GM18907 (cell line): Measurements from ENCODE around the gene SPEF1.
"Not testable (repeated sequence)": the region's sequence is repeated elsewhere in the genome, so short reads cannot be mapped to it uniquely, and the experiment has no call there.

Experiments
- ATAC-seq: cut with Tn5 transposase; IDR thresholded peaks from one replicate; pipeline ENCODE4 v1.9.1; 2021; ENCODE audit warnings: mild to moderate bottlenecking, moderate library complexity; ENCODE audit not compliant: unreplicated experiment

Gene SPEF1

DNA sequence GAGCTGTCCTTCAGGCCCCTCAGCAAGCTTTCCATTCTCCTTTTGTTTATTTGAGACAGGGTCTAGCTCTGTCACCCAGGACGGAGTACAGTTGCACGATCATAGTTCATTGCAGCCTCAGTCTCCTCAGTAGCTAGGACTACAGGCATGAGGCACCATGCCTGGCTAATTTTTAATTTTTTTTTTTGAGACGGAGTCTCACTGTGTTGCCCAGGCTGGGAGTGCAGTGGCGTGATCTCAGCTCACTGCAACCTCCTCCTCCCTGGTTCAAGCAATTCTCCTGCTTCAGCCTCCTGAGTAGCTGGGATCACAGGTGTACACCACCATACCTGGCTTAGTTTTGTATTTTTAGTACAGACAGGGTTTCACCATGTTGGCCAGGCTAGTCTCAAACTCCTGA lies 8.0 kb upstream of the SPEF1 start:
- not testable (repeated sequence) for ATAC-seq

DNA sequence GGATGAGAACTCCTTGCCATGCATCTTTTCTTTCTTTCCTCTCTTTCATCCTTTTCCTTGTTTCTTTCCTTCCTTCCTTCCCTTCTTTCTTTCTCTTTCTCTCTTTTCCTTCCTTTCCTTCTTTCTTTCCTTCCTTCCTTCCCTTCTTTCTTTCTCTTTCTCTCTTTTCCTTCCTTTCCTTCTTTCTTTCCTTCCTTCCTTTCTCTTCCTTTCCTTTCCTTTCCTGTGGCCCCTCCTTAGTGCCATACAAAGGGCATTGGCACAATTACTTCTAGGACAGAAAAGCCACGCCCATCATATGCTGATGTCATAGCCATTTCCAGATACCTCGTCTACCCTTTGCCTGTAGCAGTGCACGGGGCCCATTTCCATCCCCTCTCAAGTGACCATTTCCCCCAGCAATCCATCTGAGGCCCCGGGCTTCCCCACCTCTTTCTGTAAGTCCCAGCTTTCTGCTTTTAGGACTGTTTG lies 7.5 kb upstream of the SPEF1 start:
- ATAC-seq: no peak

DNA sequence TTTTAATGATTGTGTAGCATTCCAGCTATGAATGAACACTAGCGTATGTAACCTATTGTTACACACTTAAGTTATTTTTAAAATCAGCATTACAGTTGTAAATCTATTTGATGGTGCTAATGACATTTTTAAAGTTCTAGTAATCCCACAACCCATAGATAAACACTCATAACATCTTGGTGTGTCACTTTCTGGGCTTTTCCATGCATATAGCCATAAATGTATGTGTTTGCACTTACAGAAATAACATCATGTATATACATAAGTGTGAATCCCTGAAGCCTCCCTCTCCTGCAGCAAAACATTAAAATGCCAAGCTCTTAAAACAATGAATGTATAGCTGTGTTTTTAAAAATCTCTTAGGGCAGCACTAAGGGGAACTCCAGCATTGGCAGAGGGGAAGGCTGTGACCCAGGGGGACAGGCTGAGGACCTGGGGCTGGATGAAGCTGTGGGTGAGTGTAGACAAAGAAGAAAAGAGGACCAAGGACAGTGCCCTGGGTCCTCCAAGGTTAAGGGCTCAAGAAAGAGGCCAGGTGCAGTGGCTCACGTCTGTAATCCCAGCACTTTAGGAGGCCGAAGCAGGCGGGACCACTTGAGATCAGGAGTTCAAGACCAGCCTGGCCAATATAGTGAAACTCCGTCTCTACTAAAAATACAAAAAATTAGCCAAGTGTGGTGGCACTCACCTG lies 6.2 kb upstream of the SPEF1 start:
- ATAC-seq: no peak

DNA sequence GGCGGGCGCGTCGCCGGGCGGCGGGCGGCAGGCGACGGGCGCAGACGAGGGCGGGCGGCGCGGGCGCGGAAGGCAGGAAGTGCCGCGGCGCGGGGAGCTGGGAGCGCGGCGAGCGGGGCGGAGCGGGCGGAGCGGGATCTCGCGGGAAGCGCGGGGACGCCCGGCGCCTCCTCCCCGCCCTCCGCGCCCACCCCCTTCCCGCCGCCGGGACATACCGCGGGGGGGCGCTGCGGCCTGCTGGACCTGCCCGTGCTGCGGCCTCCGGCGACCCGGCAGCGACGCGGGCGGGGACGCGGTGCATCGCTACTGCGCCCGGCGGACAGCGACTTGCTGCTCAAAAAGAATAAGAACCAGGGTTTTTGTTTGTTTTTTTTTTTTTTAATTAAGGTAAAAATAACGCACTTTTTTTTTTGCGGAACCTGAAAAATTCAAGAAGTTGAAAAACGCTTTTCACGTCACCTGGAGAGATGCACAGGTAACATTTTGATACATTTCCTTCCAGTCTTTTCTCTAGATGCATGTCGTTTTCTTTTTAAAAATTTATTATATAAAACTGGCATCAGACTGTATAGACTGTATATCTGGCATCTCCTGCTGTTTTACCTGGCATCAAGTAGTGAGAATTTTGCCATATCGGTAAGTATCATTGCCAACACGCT lies 5.5 kb upstream of the SPEF1 start, which contains the start of gene CENPB:
TSS of gene CENPB (minus strand) at position 76 of the 659 bp plus-strand sequence. CDS start 257 bp downstream, outside the sequence.
- ATAC-seq: peak; percentile 75

DNA sequence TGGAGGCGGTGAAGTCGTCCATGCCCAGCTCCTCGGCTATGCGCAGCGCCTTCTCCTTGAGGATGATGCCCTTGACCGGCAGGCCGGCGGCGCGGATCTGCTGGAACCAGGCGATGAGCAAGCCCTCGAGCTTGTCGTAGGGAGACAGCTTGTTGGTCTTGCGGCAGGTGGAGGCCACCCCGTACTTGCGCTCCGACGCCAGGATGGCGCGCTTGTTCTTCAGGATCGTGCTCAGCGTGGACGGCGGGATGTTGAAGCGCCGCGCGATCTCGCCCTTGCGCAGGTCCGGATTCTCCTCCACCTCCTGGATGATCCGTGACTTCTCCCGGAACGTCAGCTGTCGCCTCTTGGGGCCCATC lies 4.9 kb upstream of the SPEF1 start:
- ATAC-seq: peak; percentile 33

DNA sequence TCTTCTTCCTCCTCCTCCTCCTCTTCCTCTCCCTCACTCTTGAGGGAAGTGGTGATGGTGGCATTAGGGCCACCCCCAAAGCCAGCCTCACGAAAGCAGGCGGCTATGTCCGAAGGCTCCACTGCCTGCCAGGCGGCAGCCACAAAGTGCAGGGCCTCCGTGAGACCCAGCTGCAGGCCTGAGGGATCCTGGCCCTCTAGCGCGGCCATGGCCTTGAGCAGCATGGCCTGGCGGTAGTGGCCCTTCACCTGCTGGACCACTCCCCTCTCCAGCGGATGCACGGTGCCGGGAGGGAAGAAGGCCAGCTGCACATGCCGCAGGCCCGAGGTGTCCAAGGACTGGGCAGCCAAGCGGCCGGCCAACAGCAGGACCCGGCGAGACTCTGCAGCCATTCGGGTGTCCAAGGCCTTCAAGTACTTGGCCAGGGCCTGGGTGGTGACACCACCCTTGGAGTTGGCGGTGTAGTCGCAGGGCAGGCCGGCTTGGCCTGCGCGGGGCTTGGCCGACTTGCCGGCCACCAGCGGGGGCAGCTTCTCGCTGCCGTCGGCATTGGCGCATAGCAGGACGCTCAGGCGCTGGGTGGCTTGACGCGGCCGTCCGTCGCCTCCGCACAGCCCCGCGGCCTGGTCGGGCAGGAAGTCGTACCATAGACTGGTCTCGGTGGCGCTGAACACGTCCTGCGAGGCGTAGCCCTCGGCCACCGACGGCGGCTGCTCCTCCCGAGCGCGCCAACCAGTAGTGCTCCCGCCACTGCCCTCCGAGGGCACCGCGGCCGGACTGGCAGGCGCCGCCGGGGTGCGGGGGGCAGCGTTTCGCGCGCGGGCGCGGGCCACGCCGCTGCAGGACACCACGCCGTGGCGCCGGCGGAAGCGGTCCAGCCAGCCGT lies 4.2 kb upstream of the SPEF1 start:
- no peak for ATAC-seq

DNA sequence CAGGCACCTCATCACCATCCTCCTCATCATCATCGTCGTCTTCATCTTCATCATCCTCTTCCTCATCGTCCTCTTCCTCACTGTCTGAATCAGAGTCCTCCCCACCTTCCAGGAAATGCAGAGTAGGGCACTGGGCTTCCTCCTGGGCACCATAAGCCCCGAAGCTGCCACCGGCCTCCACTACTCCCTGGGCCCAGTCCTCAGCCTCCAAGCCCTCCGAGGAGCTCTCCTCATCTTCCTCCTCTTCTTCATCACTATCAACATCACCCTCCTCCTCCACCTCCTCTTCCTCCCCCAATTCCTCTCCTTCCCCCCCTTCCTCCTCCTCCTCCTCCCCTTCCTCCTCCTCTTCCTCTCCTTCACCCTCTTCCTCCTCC lies 3.6 kb upstream of the SPEF1 start:
- ATAC-seq: no peak

DNA sequence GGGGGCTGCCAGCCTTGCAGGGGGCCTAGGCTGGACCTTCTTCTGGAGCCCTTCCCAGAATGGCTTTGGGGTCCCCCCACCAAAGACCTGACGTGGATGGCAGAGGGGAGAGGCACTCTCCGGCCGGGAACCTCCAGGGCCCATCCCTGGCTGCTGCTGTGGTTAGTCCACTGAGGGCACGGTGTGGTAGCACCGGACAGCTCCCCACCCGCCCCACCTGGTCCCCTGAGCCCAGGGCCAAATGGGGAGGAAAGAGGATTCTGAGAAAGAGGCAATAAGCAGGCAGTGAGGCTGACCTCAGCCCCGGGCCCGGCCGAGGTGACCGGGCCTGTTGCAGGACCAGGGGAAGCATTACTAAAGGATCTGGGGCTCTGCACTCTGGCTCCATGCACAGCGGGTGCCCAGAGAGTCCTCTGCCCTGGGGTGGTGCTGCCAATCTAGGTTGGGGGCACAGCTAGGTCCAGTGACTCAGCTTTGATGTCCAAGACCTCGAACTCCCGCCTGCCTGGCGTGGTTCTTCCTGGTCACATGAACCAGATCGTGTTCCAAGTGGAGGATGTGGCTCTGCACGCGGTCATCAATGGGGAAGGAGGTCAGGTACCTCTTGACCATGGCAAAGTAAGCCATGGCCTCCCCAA lies 3.1 kb upstream of the SPEF1 start:
- ATAC-seq: no peak

DNA sequence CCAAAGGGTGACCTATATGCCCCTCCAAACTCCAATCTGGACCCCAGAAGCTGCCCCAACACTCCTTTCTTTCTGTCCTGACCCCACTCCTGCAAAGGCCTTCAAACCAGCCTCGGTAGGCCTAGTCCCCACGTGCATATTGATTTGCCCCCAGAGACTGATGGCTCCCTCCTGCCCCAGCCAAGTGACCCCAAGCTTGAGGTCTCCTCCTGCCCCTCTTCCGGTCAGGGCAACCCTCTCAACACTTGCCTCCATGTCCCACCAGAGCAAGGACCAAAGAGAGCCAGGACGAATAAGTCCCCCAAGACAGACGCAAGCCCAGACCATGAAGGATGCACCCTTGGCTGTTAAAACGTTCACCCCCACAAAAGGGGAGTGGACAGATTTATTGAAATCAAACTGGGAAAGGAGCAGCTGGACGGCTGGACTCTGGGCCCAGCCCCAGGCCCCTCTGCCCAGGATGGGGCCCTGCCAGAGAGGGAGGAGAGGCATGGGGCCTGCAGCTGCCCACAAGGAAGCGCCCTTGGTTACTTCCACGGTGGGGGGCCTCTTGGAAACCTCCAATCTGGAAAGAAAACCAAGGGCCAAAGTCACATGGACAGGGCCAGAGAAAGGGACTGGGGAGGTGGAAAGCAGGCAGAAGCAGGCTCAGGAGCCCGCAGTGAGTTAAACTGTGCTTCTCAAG lies 2.4 kb upstream of the SPEF1 start:
- ATAC-seq: no peak

DNA sequence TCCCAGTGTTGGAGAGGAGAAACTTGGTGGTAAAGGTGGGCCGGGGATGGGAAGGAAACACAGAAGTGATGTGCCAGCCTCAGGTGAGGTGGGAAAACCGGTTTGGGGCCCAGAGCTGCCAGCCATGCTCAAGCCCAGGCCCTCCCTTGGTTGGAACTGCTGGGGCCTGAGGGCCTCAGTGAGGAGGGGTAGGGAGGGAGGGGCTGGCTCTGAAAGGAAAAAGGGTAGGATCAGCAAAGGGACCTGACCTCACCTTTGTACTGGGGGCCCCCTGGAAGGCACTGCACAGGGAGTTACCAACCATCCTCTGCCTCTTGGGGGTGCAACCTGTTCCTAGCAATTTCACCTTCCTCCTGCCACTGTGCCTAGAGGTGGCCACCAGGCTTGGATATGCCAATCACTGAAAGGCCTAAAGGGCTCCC lies 1.8 kb upstream of the SPEF1 start:
- no peak for ATAC-seq

DNA sequence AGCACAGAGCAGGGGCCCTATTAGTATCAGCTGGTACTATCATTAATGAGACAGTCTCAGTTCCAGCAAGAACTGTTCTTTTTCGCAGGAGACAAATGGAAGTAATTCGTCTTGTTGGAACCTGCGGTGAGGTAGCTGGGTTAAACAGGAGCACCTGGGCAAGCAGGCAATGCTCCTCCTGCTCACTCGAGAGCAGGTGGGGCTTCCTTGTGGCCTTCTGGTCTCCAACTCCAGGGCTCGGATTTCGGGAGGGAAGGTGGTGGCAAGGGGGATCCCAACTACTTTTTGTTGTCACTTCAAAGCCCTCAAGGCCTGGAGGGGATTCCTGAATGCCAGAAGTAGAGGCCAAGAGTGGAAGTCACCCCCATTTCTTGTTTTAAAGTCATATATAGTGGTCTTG lies 1.3 kb upstream of the SPEF1 start:
- no peak for ATAC-seq

DNA sequence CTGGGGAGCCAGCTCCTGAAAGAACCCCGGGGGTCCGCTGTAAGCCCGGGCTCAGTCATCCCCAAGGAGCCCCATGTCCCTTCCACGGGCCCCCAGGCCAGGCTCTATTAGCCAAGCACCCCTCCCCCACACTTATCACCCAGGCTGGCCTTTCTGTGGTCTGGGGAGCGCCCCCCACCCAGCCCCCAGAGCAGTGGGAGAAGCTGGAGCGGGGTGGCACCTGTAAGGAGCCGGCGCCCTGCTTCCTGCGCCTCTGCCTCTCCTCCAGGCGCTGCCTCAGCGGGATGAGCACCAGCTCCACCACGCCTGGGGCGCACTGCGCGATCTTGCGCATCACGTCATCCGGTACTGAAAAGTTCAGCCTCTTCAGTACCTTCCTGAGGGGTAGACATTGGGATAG lies 2.3 kb downstream of the SPEF1 start:
- no peak for ATAC-seq

DNA sequence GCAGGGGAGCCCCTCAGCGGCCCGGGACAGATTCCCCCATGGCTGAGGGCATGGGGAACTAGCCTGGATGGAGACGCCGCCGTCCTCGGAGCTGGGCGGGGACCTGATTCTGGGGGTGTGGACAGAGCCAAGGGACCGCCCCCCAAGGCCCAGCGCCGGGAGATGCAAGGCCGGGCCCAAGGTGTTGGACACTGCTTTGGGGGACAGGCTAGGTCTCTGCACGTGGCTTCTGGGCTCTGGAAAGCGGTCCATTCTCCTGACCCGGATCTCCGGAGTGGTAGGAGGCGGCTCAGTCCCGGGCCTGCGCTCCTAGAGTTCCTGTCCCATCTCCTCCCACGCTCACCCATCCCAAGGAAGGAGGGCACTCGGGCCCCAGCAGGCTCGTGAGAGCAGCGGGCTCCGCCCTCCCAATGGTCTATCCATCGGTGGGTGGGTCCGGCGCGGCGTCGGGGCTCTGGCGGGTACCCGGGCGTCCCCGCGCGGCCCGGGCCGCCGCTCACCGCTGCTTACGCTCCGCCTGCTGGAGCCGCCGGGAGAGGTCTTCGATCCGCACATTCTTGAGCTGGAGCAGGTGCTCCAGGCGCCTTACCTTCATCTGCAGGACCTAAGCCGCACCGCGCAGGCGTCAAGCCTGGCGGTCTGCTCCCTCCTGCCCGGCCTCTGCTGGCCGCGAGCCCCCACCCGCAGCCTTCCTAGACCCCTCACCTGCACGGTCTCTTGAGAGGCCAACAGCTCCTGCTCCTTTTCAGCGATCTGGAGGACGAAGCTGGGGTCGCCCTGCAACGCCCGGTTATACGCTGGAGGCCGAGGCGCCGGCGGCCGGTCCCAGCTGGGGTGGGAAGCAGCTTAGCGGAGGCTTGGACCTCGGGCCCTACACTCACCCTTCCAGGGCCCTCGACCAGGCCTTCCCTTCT lies 3.3 kb downstream of the SPEF1 start:
- no peak for ATAC-seq

DNA sequence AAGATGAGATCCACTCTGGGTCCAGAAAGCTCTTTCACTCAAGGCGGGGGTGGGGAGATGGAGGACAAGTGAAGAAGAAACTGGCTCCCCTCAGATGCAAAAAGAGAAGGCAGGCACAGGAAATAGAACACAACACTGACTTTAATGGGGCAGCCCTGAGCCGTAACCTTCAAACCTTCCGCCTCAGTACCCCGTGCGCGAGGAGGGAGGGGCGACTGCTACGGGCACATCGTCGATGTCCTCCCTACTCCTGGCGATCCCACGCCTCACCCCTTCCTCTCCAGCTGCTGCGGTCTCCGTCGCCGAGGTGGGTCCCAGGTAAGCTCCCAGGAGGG lies 3.9 kb downstream of the SPEF1 start:
- ATAC-seq: no peak

DNA sequence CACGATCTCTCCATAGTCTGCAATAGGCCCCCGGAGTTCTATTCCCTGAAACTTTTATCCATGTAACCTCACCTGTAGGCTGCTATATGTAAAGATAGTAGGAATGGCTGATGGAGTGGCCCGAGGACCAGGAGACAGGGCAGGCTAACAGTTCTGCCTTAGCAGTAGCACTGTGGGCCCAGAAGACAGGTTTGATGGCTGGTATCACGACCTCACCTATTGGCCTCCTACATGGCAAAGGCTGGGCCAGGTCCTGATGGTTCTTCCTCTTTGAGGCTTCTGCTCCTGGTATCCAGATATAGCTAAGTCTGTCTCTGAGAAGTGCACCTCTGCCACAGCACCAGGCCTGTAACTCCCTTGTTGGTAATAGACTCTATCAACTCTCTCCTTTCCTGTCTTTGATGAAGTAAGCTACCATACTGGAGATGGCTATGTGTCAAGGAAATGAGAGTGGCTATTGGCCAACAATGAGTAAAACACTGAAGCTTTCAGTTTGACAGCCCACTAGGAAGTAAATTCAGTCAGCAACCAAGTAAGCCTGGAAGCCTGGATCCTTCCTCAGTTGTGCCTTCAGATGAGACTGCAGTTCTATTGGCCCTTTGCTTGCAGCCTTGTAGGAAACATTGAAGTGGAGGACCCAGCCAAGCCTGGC lies 5.7 kb downstream of the SPEF1 start:
- ATAC-seq: no peak

DNA sequence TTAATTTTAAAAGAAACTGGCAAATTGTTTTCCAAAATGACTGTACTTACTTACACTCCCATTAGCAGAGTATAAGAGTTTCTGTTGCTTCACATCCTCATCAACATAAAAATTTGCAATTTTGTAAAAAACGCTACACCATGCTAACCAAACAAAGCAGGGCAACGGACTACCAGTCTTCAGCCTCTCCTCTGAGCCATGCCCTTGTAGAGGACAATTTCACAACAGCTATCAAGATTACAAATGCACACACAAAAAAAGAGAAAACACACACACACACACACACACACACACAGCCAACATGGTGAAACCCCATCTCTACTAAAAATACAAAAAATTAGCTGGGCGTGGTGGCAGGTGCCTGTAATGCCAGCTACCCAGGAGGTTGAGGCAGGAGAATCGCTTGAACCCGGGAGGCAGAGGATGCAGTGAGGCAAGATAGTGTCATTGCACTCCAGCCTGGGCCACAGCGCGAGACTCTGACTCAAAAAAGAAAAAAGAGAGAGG lies 9.6 kb downstream of the SPEF1 start:
- ATAC-seq: no peak

DNA sequence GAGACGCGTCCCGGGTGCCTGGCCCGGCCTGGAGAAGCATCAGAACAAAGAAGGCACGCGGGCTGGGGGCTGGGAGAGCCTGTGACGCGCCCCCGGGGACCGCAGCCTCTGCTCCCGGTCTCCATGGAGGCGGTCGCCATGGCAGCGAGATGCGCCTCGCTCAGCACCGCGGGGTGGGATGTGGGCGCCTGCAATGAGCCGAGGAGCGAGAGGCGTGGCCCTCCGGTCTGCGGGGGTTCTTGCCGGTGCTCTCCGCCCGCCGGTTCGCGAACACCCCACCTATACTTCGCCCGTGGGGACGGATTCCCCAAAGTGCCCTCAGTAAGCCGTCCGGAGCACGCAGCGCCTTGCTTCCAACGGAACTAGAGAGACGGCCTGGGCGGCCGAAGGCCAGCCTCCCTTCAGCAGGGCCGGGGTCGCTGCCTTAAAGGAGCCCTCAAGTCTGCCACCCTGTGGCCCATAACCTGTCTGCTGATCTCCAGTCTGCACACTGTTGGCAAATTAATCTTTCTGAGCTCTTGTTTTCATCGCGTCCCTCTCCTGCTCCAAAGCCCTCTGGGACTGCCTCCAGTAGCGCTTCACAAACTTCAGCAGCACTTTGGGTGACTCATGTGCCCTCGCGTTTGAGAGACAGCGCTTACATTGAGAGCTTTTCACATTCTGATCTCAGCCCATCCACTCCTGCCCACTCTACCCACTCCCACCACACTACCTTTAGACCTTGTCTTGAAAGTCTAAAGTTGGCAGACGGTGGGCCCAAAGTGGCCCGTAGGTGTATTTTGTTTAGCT lies 12.7 kb downstream of the SPEF1 start:
- ATAC-seq: peak; percentile 50
